K562 (cell line): ENCODE results near the gene GNPTAB. TPM values are rescaled to one million over a fixed set of nuclear protein-coding genes. Genes with fewer than 3 reads are reported as not detected.

Experiments used
- BRD4 ChIP-seq: fragments of 200-600 bp; sonication (generic); IDR thresholded peaks from 2 replicates; pipeline ENCODE4 v1.6.1; 2017; ENCODE audit warnings: inconsistent platforms
- CBX3 ChIP-seq, 2 experiments: IDR thresholded peaks; 1 replicate in 1 of 2; 2 replicates in 1 of 2; pipeline ENCODE4 v1.6.1; 2012; ENCODE audit warnings: inconsistent platforms in 2 of 2, low read length in 2 of 2, borderline replicate concordance in 1 of 2, control low read depth in 1 of 2
- CCNT2 ChIP-seq: IDR thresholded peaks from 2 replicates; pipeline ENCODE4 v1.6.1; 2011; ENCODE audit warnings: borderline replicate concordance, low read depth, mild to moderate bottlenecking, moderate library complexity, mixed read lengths, low read length; ENCODE audit not compliant: insufficient read length; ENCODE audit errors: extremely low read depth
- CHD2 ChIP-seq: IDR thresholded peaks from 2 replicates; pipeline ENCODE4 v1.6.1; 2011; ENCODE audit warnings: low read depth, low read length
- CLOCK ChIP-seq: fragments of 250-450 bp; sonication (Bioruptor Pico); IDR thresholded peaks from 2 replicates; pipeline ENCODE4 v1.4.0; 2020; ENCODE audit warnings: mild to moderate bottlenecking, moderate library complexity, borderline replicate concordance
- DLX4 ChIP-seq: fragments of 250-450 bp; sonication (Bioruptor Pico); IDR thresholded peaks from 2 replicates; pipeline ENCODE4 v1.6.1; 2021; ENCODE audit warnings: mild to moderate bottlenecking
- E2F3 ChIP-seq: fragments of 250-450 bp; sonication (Bioruptor Pico); IDR thresholded peaks from 2 replicates; pipeline ENCODE4 v1.4.0; 2020; ENCODE audit warnings: mild to moderate bottlenecking
- HDAC6 ChIP-seq: IDR thresholded peaks from 2 replicates; pipeline ENCODE4 v1.6.1; 2012; ENCODE audit warnings: low read depth, mild to moderate bottlenecking, control low read depth, inconsistent platforms, low read length, moderate library complexity
- KDM2B ChIP-seq: fragments of 250-450 bp; sonication (Bioruptor Pico); IDR thresholded peaks from 2 replicates; pipeline ENCODE4 v1.8.0; 2021; ENCODE audit warnings: mild to moderate bottlenecking, moderate library complexity
- MEF2A ChIP-seq: IDR thresholded peaks from 2 replicates; pipeline ENCODE4 v1.6.1; 2011; ENCODE audit warnings: low read depth, mild to moderate bottlenecking, low read length, moderate library complexity; ENCODE audit not compliant: control insufficient read depth
- MLLT1 ChIP-seq, 2 experiments: fragments of 450-650 bp; IDR thresholded peaks; 2 replicates each; pipeline ENCODE4 v1.6.1; 2016
- NR3C1 ChIP-seq: sonication (generic); formaldehyde crosslinking; IDR thresholded peaks from 2 replicates; pipeline ENCODE4 v1.8.1; 2022; ENCODE audit warnings: missing genetic modification reagents
- PCBP2 ChIP-seq: fragments of 200-400 bp; formaldehyde crosslinking; IDR thresholded peaks from 2 replicates; pipeline ENCODE4 v1.6.1; 2018; ENCODE audit warnings: low read length, low read depth, mild to moderate bottlenecking, moderate library complexity; ENCODE audit not compliant: poor library complexity, severe bottlenecking
- POLR2A ChIP-seq: fragments of 450-650 bp; conservative IDR thresholded peaks from 2 replicates; pipeline ENCODE4 v1.6.1; 2016
- RBBP5 ChIP-seq: fragments of 200-600 bp; sonication (generic); IDR thresholded peaks from 2 replicates; pipeline ENCODE4 v1.6.1; 2012; ENCODE audit warnings: borderline replicate concordance, mild to moderate bottlenecking, low read length, control low read depth, inconsistent platforms; ENCODE audit not compliant: insufficient read depth, poor library complexity, severe bottlenecking
- SIRT6 ChIP-seq: IDR thresholded peaks from one replicate; pipeline ENCODE4 v1.6.1; 2012; ENCODE audit warnings: low read depth, mild to moderate bottlenecking, control low read depth, inconsistent platforms, low read length, moderate library complexity
- SMARCE1 ChIP-seq: fragments of 450-650 bp; IDR thresholded peaks from 2 replicates; pipeline ENCODE4 v1.7.1; 2016; ENCODE audit warnings: mild to moderate bottlenecking
- STAT5B ChIP-seq: fragments of 250-450 bp; sonication (Bioruptor Pico); IDR thresholded peaks from 2 replicates; pipeline ENCODE4 v1.8.0; 2021; ENCODE audit warnings: mild to moderate bottlenecking, inconsistent platforms
- TAF1 ChIP-seq: IDR thresholded peaks from 2 replicates; pipeline ENCODE4 v1.6.1; 2011; ENCODE audit warnings: mild to moderate bottlenecking, low read length, moderate library complexity; ENCODE audit not compliant: insufficient read depth, control insufficient read depth, severe bottlenecking; ENCODE audit errors: extremely low read depth
- ZKSCAN8 ChIP-seq: fragments of 200-800 bp; sonication (Bioruptor generic); IDR thresholded peaks from 2 replicates; pipeline ENCODE4 v1.6.1; 2016; ENCODE audit warnings: missing genetic modification characterization, missing compliant biosample characterization
- ZNF347 ChIP-seq: fragments of 450-650 bp; formaldehyde crosslinking; IDR thresholded peaks from 2 replicates; pipeline ENCODE4 v1.4.0; 2020; ENCODE audit warnings: low read depth, mild to moderate bottlenecking, moderate library complexity
- ZNF79 ChIP-seq: fragments of 250-450 bp; sonication (Bioruptor Pico); IDR thresholded peaks from 2 replicates; pipeline ENCODE4 v1.4.0; 2020; ENCODE audit warnings: low read depth, mild to moderate bottlenecking, moderate library complexity
- polyA plus RNA-seq, 8 experiments: library from polyadenylated mRNA; depleted of rRNA in 4 of 8; stranded (reverse) in 5 of 8; unstranded in 3 of 8; fragments of >200 nt; fragmentation: Nextera tagmentation in 2 of 8; fragmentation: Illumina TruSeq in 1 of 8; extraction: Ambion mirVana in 2 of 8; extraction: Trizol in 1 of 8; gene quantifications; 2 replicates each; pipeline versions ENCODE4 v1.2.1 to v1.2.3, GENCODE V29; 2011 to 2014; ENCODE audit warnings: inconsistent platforms in 1 of 8, missing spikeins in 1 of 8
- total RNA-seq, 7 experiments: library from RNA; depleted of rRNA in 6 of 7; stranded (reverse); fragments of >200 nt in 6 of 7; fragmentation: Illumina TruSeq in 2 of 7; extraction: Trizol in 2 of 7; gene quantifications; 2 replicates each; pipeline versions ENCODE4 v1.2.1 to v1.2.3, GENCODE V29; 2011 to 2021; ENCODE audit warnings: low replicate concordance in 1 of 7

GNPTAB gene
- total and polyA plus RNA-seq, 9 of the 15 experiments (the other 6 are each of a cell fraction or from before 2014, with no cell fraction given) = 5.9 to 23.2 (median 19.3) TPM

GRCh38 chr12:101876861-101877805 is 46.4 kb upstream of the GNPTAB start, which contains the start of gene DRAM1 (continued):
- TF ChIP-seq STAT5B (CRISPR knock-in tag) (no peak), BRD4 (peak; percentile 36; the same call in 1 of the 2 replicates), CHD2 (no peak), CCNT2 (peak; percentile 93), DLX4 (CRISPR knock-in tag) (no peak), SIRT6 (no peak), PCBP2 (no peak), MLLT1 (IDR thresholded peaks at IDR 0.05) (no peak), ZNF347 (no peak), E2F3 (CRISPR knock-in tag) (no peak), ZNF79 (0 out of 2 replicates have a peak, but pooled peaks have one; percentile 19), HDAC6 (no peak), RBBP5 (peak; percentile 89), SMARCE1 (no peak), NR3C1 (CRISPR knock-in tag) (no peak), MEF2A (no peak), CBX3 (IDR thresholded peaks at IDR 0.05; ENCODE audit: borderline replicate concordance in 1 of 2, low read length in 2 of 2) (peak in 1 of 2 experiments; percentile 56; a peak in 2 of 3 replicates), CLOCK (CRISPR knock-in tag) (no peak), TAF1 (peak; percentile 70), POLR2A (peak; percentile 77), ZKSCAN8 (CRISPR knock-in tag) (no peak), KDM2B (CRISPR knock-in tag) (0 out of 2 replicates have a peak, but pooled peaks have one; percentile 6)
